IMR-90 (cell line): Measurements from ENCODE around the gene ARHGEF2. TPM values are rescaled to one million over a fixed set of nuclear protein-coding genes. Genes with fewer than 3 reads are reported as not detected.

Experiments used
- ATAC-seq: fragments of 200-7000 bp; cut with Tn5 transposase; 2 replicates; pipeline ENCODE4 v1.9.1; 2020; ENCODE audit warnings: low read depth, mild to moderate bottlenecking, moderate library complexity
- BruUV-seq: library from RNA; stranded (reverse); fragments of 400-500 nt; replicated peaks from 2 replicates; lab custom pipeline; 2021; lab: Mats Ljungman, UMichigan
- CTCF ChIA-PET: fragments of 300-600 bp; formaldehyde crosslinking; extraction: SDS; loops from one replicate; lab custom pipeline; 2021; ENCODE audit warnings: antibody characterized with exemption; lab: Yijun Ruan, JAX
- POLR2A ChIA-PET: fragments of 300-600 bp; sonication (Branson Sonifier 250); formaldehyde crosslinking; loops from one replicate; lab custom pipeline; 2022; ENCODE audit warnings: antibody characterized with exemption; ENCODE audit not compliant: unreplicated experiment; lab: Charles Lee
- DNase-seq: peaks from one replicate; pipeline ENCODE4 v3.0.0; 2013
- H2AFZ ChIP-seq: replicated peaks from 2 replicates; pipeline ENCODE3; 2013; ENCODE audit warnings: low read length, mild to moderate bottlenecking; ENCODE audit not compliant: poor library complexity
- H2AK5ac ChIP-seq: 2 replicates; pipeline ENCODE4 v1.6.1; 2013; ENCODE audit warnings: low read depth, low read length, inconsistent platforms
- H2AK9ac ChIP-seq: replicated peaks from 2 replicates; pipeline ENCODE3; 2013; ENCODE audit warnings: mild to moderate bottlenecking, low read depth, low read length, moderate library complexity; ENCODE audit not compliant: poor library complexity
- H2BK120ac ChIP-seq: 2 replicates; pipeline ENCODE4 v1.6.1; 2013; ENCODE audit warnings: low read depth, low read length, inconsistent platforms
- H2BK15ac ChIP-seq: 3 replicates; pipeline ENCODE4 v1.6.1; 2013; ENCODE audit warnings: low read depth, low read length, inconsistent platforms
- H2BK20ac ChIP-seq: 2 replicates; pipeline ENCODE4 v1.6.1; 2013; ENCODE audit warnings: low read depth, mild to moderate bottlenecking, inconsistent platforms, low read length, moderate library complexity
- H2BK5ac ChIP-seq: 2 replicates; pipeline ENCODE4 v1.6.1; 2013; ENCODE audit warnings: mild to moderate bottlenecking, low read depth, low read length, inconsistent platforms; ENCODE audit not compliant: poor library complexity, severe bottlenecking
- H3K14ac ChIP-seq: replicated peaks from 2 replicates; pipeline ENCODE4 v1.6.1; 2013; ENCODE audit warnings: low read depth, low read length, inconsistent platforms
- H3K18ac ChIP-seq: 2 replicates; pipeline ENCODE4 v1.6.1; 2013; ENCODE audit warnings: low read depth, low read length, control low read depth
- H3K23ac ChIP-seq: 2 replicates; pipeline ENCODE4 v1.6.1; 2013; ENCODE audit warnings: low read depth, low read length, inconsistent platforms
- H3K27ac ChIP-seq: 2 replicates; pipeline ENCODE4 v1.5.1; 2013; ENCODE audit warnings: mild to moderate bottlenecking, control low read depth, low read length; ENCODE audit not compliant: insufficient read depth
- H3K27me3 ChIP-seq: 2 replicates; pipeline ENCODE4 v1.6.1; 2013; ENCODE audit warnings: low read length; ENCODE audit not compliant: control insufficient read depth, insufficient read depth
- H3K36me3 ChIP-seq: 2 replicates; pipeline ENCODE4 v1.6.1; 2013; ENCODE audit warnings: low read length, mixed read lengths; ENCODE audit not compliant: control insufficient read depth, insufficient read depth
- H3K4ac ChIP-seq: 2 replicates; pipeline ENCODE4 v1.6.1; 2013; ENCODE audit warnings: low read depth, low read length, inconsistent platforms
- H3K4me1 ChIP-seq: 2 replicates; pipeline ENCODE4 v1.6.1; 2013; ENCODE audit warnings: low read length, mixed read lengths; ENCODE audit not compliant: control insufficient read depth, insufficient read depth
- H3K4me2 ChIP-seq: 2 replicates; pipeline ENCODE4 v1.6.1; 2013; ENCODE audit warnings: low read depth, mild to moderate bottlenecking, control low read depth, low read length, moderate library complexity
- H3K4me3 ChIP-seq: 2 replicates; pipeline ENCODE4 v1.5.1; 2013; ENCODE audit warnings: low read depth, mild to moderate bottlenecking, control low read depth, low read length, moderate library complexity; ENCODE audit not compliant: insufficient read depth
- H3K56ac ChIP-seq: 2 replicates; pipeline ENCODE4 v1.6.1; 2013; ENCODE audit warnings: low read length, inconsistent platforms; ENCODE audit not compliant: insufficient read depth; ENCODE audit errors: extremely low read depth
- H3K79me1 ChIP-seq, 2 experiments: 2 replicates each; pipeline ENCODE4 v1.6.1; 2013; ENCODE audit warnings: low read length in 2 of 2, inconsistent platforms in 1 of 2, low read depth in 1 of 2
- H3K9ac ChIP-seq: 2 replicates; pipeline ENCODE4 v1.6.1; 2013; ENCODE audit warnings: low read depth, low read length, control low read depth
- H3K9me1 ChIP-seq: 2 replicates; pipeline ENCODE4 v1.6.1; 2013; ENCODE audit warnings: low read length, inconsistent platforms; ENCODE audit not compliant: insufficient read depth
- H3K9me3 ChIP-seq: 2 replicates; pipeline ENCODE4 v1.6.1; 2013; ENCODE audit warnings: low read length; ENCODE audit not compliant: control insufficient read depth, insufficient read depth
- H4K20me1 ChIP-seq: 2 replicates; pipeline ENCODE4 v1.6.1; 2013; ENCODE audit warnings: low read length, inconsistent platforms; ENCODE audit not compliant: insufficient read depth
- H4K5ac ChIP-seq: 2 replicates; pipeline ENCODE4 v1.6.1; 2013; ENCODE audit warnings: mild to moderate bottlenecking, low read depth, low read length, control low read depth
- H4K8ac ChIP-seq, 2 experiments: 2 replicates each; pipeline ENCODE4 v1.6.1; 2013; ENCODE audit warnings: low read depth in 2 of 2, low read length in 2 of 2, control low read depth in 1 of 2, inconsistent platforms in 1 of 2
- H4K91ac ChIP-seq: 2 replicates; pipeline ENCODE4 v1.6.1; 2013; ENCODE audit warnings: low read depth, low read length, inconsistent platforms; ENCODE audit not compliant: insufficient read depth
- BHLHE40 ChIP-seq: fragments of 150-350 bp; IDR thresholded peaks from 2 replicates; pipeline ENCODE4 v1.6.1; 2016; ENCODE audit warnings: mild to moderate bottlenecking, low read depth, low read length
- CEBPB ChIP-seq: IDR thresholded peaks from 2 replicates; pipeline ENCODE4 v1.6.1; 2012; ENCODE audit warnings: low read depth, low read length, improper control_type of control experiment
- CHD1 ChIP-seq: IDR thresholded peaks from 2 replicates; pipeline ENCODE4 v1.6.1; 2012; ENCODE audit warnings: low read depth, low read length, improper control_type of control experiment
- FOS ChIP-seq: fragments of 150-350 bp; IDR thresholded peaks from 2 replicates; pipeline ENCODE4 v1.6.1; 2016; ENCODE audit warnings: low read depth, low read length
- MAFK ChIP-seq: IDR thresholded peaks from 2 replicates; pipeline ENCODE4 v1.6.1; 2012; ENCODE audit warnings: low read depth, low read length, improper control_type of control experiment
- MAZ ChIP-seq: IDR thresholded peaks from 2 replicates; pipeline ENCODE4 v1.6.1; 2012; ENCODE audit warnings: low read depth, mild to moderate bottlenecking, low read length, improper control_type of control experiment, moderate library complexity, borderline replicate concordance
- MXI1 ChIP-seq: IDR thresholded peaks from 2 replicates; pipeline ENCODE4 v1.6.1; 2012; ENCODE audit warnings: low read depth, mild to moderate bottlenecking, low read length, moderate library complexity, borderline replicate concordance
- NFE2L2 ChIP-seq: fragments of 150-350 bp; IDR thresholded peaks from 2 replicates; pipeline ENCODE4 v1.6.1; 2016; ENCODE audit warnings: low read depth, mild to moderate bottlenecking, low read length
- POLR2A ChIP-seq: IDR thresholded peaks from 2 replicates; pipeline ENCODE4 v1.6.1; 2012; ENCODE audit warnings: mild to moderate bottlenecking, low read depth, low read length
- RAD21 ChIP-seq: IDR thresholded peaks from 2 replicates; pipeline ENCODE4 v1.6.1; 2012; ENCODE audit warnings: low read length, improper control_type of control experiment
- RCOR1 ChIP-seq: IDR thresholded peaks from 2 replicates; pipeline ENCODE4 v1.6.1; 2012; ENCODE audit warnings: mild to moderate bottlenecking, low read length, improper control_type of control experiment; ENCODE audit not compliant: insufficient replicate concordance
- RFX5 ChIP-seq: IDR thresholded peaks from 2 replicates; pipeline ENCODE4 v1.8.0; 2012; ENCODE audit warnings: low read depth, mild to moderate bottlenecking, low read length, moderate library complexity
- SMC3 ChIP-seq: fragments of 150-350 bp; IDR thresholded peaks from 2 replicates; pipeline ENCODE4 v1.6.1; 2016; ENCODE audit warnings: low read depth, mild to moderate bottlenecking, antibody characterized with exemption, low read length, moderate library complexity
- WGBS, 2 experiments: methylation state at CpG; one replicate each; pipeline versions ENCODE4 v1.1.5 to v1.1.7; 2013; ENCODE audit warnings: missing lambda C conversion rate in 2 of 2; ENCODE audit not compliant: insufficient read length in 1 of 2; ENCODE audit errors: extremely low coverage in 2 of 2; 5-methylcytosine and 5-hydroxymethylcytosine counted together
- dilution Hi-C: fragments of 300-500 bp; cut with HindIII; formaldehyde crosslinking; loops from one replicate; pipeline ENCODE4 v1.14.3; 2018; ENCODE audit warnings: low sequenced_read_pairs; ENCODE audit not compliant: unreplicated experiment
- in situ Hi-C: fragments of 300-500 bp; cut with MboI; formaldehyde crosslinking; loops from 3 replicates; pipeline ENCODE4 v1.14.3; 2019; ENCODE audit warnings: low sequenced_read_pairs, inconsistent platforms, mixed read lengths
- intact Hi-C: fragments of 100-400 bp; cut with micrococcal nuclease; formaldehyde crosslinking; loops from 2 replicates; pipeline ENCODE4 v1.10.0; 2022
- polyA plus RNA-seq, 3 experiments: library from polyadenylated mRNA; depleted of rRNA; stranded (reverse); fragments of >200 nt; gene quantifications; 2 replicates each; pipeline ENCODE4 v1.2.3, GENCODE V29; 2012; ENCODE audit warnings: low replicate concordance in 1 of 3
- total RNA-seq: library from RNA; depleted of rRNA; stranded (reverse); fragments of >200 nt; gene quantifications from 2 replicates; pipeline ENCODE4 v1.2.3, GENCODE V29; 2012
- TF ChIP-seq, protein P1 (sequence below): fragments of 150-350 bp; IDR thresholded peaks from 2 replicates; pipeline ENCODE4 v1.6.1; 2016; ENCODE audit warnings: low read depth, mild to moderate bottlenecking, low read length, moderate library complexity, borderline replicate concordance
- TF ChIP-seq, protein P2 (sequence below): fragments of 150-350 bp; IDR thresholded peaks from 2 replicates; pipeline ENCODE4 v1.6.1; 2017; ENCODE audit warnings: mild to moderate bottlenecking, antibody characterized with exemption, low read length, low read depth
- TF ChIP-seq, protein P3 (sequence below): conservative IDR thresholded peaks from 2 replicates; pipeline ENCODE4 v1.5.1; 2012; ENCODE audit warnings: mild to moderate bottlenecking, low read depth, low read length, improper control_type of control experiment

The ARHGEF2 gene
- total and polyA plus RNA-seq, 2 of the 4 experiments (the other 2 are of a cell fraction) = 91.8 to 117 TPM

DNA sequence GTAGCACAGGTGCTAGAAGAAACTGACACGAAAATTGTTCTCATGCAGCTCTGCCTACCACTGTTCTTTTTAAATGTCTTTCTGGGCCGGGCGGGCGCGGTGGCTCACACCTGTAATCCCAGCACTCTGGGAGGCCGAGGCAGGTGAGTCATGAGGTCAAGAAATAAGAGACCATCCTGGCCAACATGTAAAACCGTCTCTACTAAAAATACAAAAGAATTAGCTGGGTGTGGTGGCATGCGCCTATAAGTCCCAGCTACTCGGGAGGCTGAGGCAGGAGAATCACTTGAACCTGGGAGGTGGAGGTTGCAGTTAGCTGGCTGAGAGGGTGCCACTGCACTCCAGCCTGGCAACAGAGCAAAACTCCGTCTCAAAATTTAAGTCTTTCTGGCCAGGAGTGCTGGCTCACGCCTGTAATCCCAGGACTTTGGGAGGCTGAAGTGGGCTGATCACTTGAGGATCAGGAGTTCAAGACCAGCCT, 66.3 kb downstream of the ARHGEF2 start:
- ChIA-PET CTCF (no interaction called here), POLR2A (interaction anchor here (0.6 kb wide), 1 partner anchor 42 kb away, joined by 6 read pairs; no protein-coding TSS in a partner anchor)

More for the DNA sequence above, 66.3 kb downstream of the ARHGEF2 start:
- Histone ChIP-seq H3K18ac (no peak overlapping the region), H2AK9ac (no peak overlapping the region), H3K9me3 (no peaks in the 10 kb centered on the region), H3K56ac (no peak overlapping the region), H3K4me3 (no peak overlapping the region), H3K9ac (no peak overlapping the region), H3K27ac (peak overlapping the region; percentile 51; the same call in 1 of the 2 replicates), H2AK5ac (no peak overlapping the region), H2BK15ac (no peak overlapping the region), H3K4me2 (no peak overlapping the region; the same call in 1 of the 2 replicates), H4K20me1 (no peaks in the 10 kb centered on the region), H3K9me1 (peaks cover 2% of the 10 kb centered on the region; the same call in 1 of the 2 replicates), H2AFZ (no peak overlapping the region), H3K4me1 (peaks cover 5% of the 10 kb centered on the region; the same call in 1 of the 2 replicates), H2BK120ac (no peak overlapping the region), H4K91ac (no peak overlapping the region), H3K14ac (no peak overlapping the region), H4K8ac (peak overlapping the region in 1 of 2 experiments; percentile 49; a peak in 1 of 4 replicates), H2BK20ac (no peak overlapping the region), H3K27me3 (no peaks in the 10 kb centered on the region), H3K36me3 (peaks cover 49% of the 10 kb centered on the region), H2BK5ac (peak overlapping the region; percentile 88), H3K23ac (0 out of 2 replicates have a peak overlapping the region, but pooled peaks have one; percentile 6), H3K4ac (no peak overlapping the region; the same call in 1 of the 2 replicates), H4K5ac (no peak overlapping the region), H3K79me1 (peaks cover 22 to 44% of the 10 kb centered on the region in 2 experiments)
- WGBS, 2 experiments = 86% methylated on average over 1 of the region's 11 CpGs; no CpG with 5 or more reads in 1 of the 2 experiments
- dilution Hi-C loops (no loop called here), in situ Hi-C loops (no loop called here), intact Hi-C loops (no loop called here)
- no peak for ATAC-seq
- TF ChIP-seq, protein P1, sequence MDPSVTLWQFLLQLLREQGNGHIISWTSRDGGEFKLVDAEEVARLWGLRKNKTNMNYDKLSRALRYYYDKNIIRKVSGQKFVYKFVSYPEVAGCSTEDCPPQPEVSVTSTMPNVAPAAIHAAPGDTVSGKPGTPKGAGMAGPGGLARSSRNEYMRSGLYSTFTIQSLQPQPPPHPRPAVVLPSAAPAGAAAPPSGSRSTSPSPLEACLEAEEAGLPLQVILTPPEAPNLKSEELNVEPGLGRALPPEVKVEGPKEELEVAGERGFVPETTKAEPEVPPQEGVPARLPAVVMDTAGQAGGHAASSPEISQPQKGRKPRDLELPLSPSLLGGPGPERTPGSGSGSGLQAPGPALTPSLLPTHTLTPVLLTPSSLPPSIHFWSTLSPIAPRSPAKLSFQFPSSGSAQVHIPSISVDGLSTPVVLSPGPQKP = no peak
- TF ChIP-seq BHLHE40 (no peak), NFE2L2 (no peak), RAD21 (no peak), MAFK (no peak), SMC3 (no peak), RFX5 (no peak), CEBPB (no peak), MAZ (no peak), MXI1 (no peak), RCOR1 (no peak), CHD1 (no peak), POLR2A (no peak), FOS (no peak)
- TF ChIP-seq, protein P2, sequence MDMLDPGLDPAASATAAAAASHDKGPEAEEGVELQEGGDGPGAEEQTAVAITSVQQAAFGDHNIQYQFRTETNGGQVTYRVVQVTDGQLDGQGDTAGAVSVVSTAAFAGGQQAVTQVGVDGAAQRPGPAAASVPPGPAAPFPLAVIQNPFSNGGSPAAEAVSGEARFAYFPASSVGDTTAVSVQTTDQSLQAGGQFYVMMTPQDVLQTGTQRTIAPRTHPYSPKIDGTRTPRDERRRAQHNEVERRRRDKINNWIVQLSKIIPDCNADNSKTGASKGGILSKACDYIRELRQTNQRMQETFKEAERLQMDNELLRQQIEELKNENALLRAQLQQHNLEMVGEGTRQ = no peak
- TF ChIP-seq, protein P3, sequence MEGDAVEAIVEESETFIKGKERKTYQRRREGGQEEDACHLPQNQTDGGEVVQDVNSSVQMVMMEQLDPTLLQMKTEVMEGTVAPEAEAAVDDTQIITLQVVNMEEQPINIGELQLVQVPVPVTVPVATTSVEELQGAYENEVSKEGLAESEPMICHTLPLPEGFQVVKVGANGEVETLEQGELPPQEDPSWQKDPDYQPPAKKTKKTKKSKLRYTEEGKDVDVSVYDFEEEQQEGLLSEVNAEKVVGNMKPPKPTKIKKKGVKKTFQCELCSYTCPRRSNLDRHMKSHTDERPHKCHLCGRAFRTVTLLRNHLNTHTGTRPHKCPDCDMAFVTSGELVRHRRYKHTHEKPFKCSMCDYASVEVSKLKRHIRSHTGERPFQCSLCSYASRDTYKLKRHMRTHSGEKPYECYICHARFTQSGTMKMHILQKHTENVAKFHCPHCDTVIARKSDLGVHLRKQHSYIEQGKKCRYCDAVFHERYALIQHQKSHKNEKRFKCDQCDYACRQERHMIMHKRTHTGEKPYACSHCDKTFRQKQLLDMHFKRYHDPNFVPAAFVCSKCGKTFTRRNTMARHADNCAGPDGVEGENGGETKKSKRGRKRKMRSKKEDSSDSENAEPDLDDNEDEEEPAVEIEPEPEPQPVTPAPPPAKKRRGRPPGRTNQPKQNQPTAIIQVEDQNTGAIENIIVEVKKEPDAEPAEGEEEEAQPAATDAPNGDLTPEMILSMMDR = no peak
- no peak for DNase-seq
- no TSS peak for BruUV-seq
